H1 (cell line): ENCODE results near the gene ANXA4. TPM values are rescaled to one million over a fixed set of nuclear protein-coding genes. Genes with fewer than 3 reads are reported as not detected.

ENCODE experiments used
- CTCF ChIA-PET: fragments of 300-600 bp; sonication (Branson Sonifier 250); formaldehyde crosslinking; loops from one replicate; lab custom pipeline; 2021; ENCODE audit not compliant: partially characterized antibody; lab: Charles Lee
- POLR2A ChIA-PET: fragments of 300-600 bp; sonication (Branson Sonifier 250); formaldehyde crosslinking; loops from one replicate; lab custom pipeline; 2021; ENCODE audit warnings: inconsistent platforms; ENCODE audit not compliant: partially characterized antibody; lab: Charles Lee
- DNase-seq, 2 experiments: peaks; one replicate each; pipeline versions ENCODE4 v3.0.0 to v3.0.0-alpha.2; 2010 to 2022; ENCODE audit warnings: low spot score in 2 of 2, low read depth in 1 of 2, mixed read lengths in 1 of 2
- FAIRE-seq: peaks from 2 replicates; lab custom pipeline; 2011; peaks lifted over from hg19 to GRCh38; lab: Jason Lieb, UNC
- H2AFZ ChIP-seq: 2 replicates; pipeline ENCODE4 v1.8.1; 2012; ENCODE audit warnings: low read length, inconsistent platforms
- H2AK5ac ChIP-seq: 2 replicates; pipeline ENCODE4 v1.6.1; 2013; ENCODE audit warnings: low read depth, low read length
- H2BK120ac ChIP-seq: replicated peaks from 2 replicates; pipeline ENCODE3; 2013; ENCODE audit warnings: low read depth, low read length, inconsistent platforms
- H2BK12ac ChIP-seq: 2 replicates; pipeline ENCODE4 v1.6.1; 2013; ENCODE audit warnings: low read depth, low read length
- H2BK15ac ChIP-seq: 2 replicates; pipeline ENCODE4 v1.6.1; 2013; ENCODE audit warnings: low read length
- H2BK20ac ChIP-seq: 2 replicates; pipeline ENCODE4 v1.6.1; 2013; ENCODE audit warnings: low read length
- H2BK5ac ChIP-seq: 2 replicates; pipeline ENCODE4 v1.6.1; 2013; ENCODE audit warnings: low read depth, low read length
- H3K14ac ChIP-seq: 2 replicates; pipeline ENCODE4 v1.6.1; 2013; ENCODE audit warnings: inconsistent platforms; ENCODE audit not compliant: insufficient read length
- H3K18ac ChIP-seq: 2 replicates; pipeline ENCODE4 v1.6.1; 2013; ENCODE audit warnings: low read length; ENCODE audit errors: extremely low read depth
- H3K23ac ChIP-seq: 2 replicates; pipeline ENCODE4 v1.6.1; 2013; ENCODE audit warnings: inconsistent platforms; ENCODE audit not compliant: insufficient read length
- H3K23me2 ChIP-seq: 2 replicates; pipeline ENCODE4 v1.6.1; 2013; ENCODE audit warnings: low read depth, low read length
- H3K27ac ChIP-seq: 2 replicates; pipeline ENCODE4 v1.6.1; 2011; ENCODE audit warnings: low read depth, low read length, inconsistent platforms
- H3K27me3 ChIP-seq, 4 experiments: replicated peaks in 1 of 4; 1 replicate in 1 of 4; 2 replicates in 3 of 4; pipeline versions ENCODE4 v1.6.1 to v1.8.1; 2011 to 2013; ENCODE audit warnings: low read length in 3 of 4, mild to moderate bottlenecking in 3 of 4, inconsistent platforms in 2 of 4, mixed read lengths in 2 of 4, moderate library complexity in 1 of 4; ENCODE audit not compliant: control insufficient read depth in 3 of 4, insufficient read depth in 3 of 4; ENCODE audit errors: extremely low read depth in 1 of 4
- H3K36me3 ChIP-seq, 4 experiments: 2 replicates each; pipeline versions ENCODE4 v1.6.1 to v1.8.1; 2011 to 2013; ENCODE audit warnings: mild to moderate bottlenecking in 4 of 4, low read length in 3 of 4, moderate library complexity in 2 of 4, control low read depth in 1 of 4, inconsistent platforms in 1 of 4; ENCODE audit not compliant: insufficient read depth in 4 of 4, control insufficient read depth in 2 of 4
- H3K4ac ChIP-seq: replicated peaks from 2 replicates; pipeline ENCODE3; 2013; ENCODE audit warnings: low read length, low read depth, mixed read lengths, inconsistent platforms; ENCODE audit not compliant: insufficient read length
- H3K4me1 ChIP-seq, 4 experiments: replicated peaks in 1 of 4; 1 replicate in 1 of 4; 2 replicates in 3 of 4; pipeline versions ENCODE4 v1.6.1 to v1.8.1; 2011 to 2013; ENCODE audit warnings: low read length in 3 of 4, inconsistent platforms in 2 of 4, mixed read lengths in 1 of 4; ENCODE audit not compliant: insufficient read depth in 4 of 4, control insufficient read depth in 3 of 4
- H3K4me2 ChIP-seq, 2 experiments: 2 replicates each; pipeline versions ENCODE4 v1.6.1 to v1.8.1; 2011 to 2013; ENCODE audit warnings: low read depth in 2 of 2, low read length in 2 of 2, control low read depth in 1 of 2, inconsistent platforms in 1 of 2, mild to moderate bottlenecking in 1 of 2; ENCODE audit not compliant: insufficient read depth in 1 of 2
- H3K4me3 ChIP-seq, 4 experiments: fragments of 200-600, 300-600 bp in 1 of 4; sonication (generic), shearing (Covaris generic), sonication (Bioruptor Twin) in 1 of 4; 2 replicates each; pipeline versions ENCODE4 v1.5.1 to v1.8.1; 2011 to 2016; ENCODE audit warnings: low read length in 4 of 4, low read depth in 3 of 4, control low read depth in 2 of 4, inconsistent platforms in 2 of 4, mild to moderate bottlenecking in 2 of 4, mixed read lengths in 1 of 4, moderate library complexity in 1 of 4; ENCODE audit not compliant: insufficient read depth in 2 of 4; ENCODE audit errors: extremely low read depth in 1 of 4
- H3K56ac ChIP-seq: replicated peaks from 2 replicates; pipeline ENCODE3; 2013; ENCODE audit warnings: low read depth, mild to moderate bottlenecking, mixed read lengths, low read length, inconsistent platforms; ENCODE audit not compliant: insufficient read length
- H3K79me1 ChIP-seq: 2 replicates; pipeline ENCODE4 v1.6.1; 2013; ENCODE audit warnings: low read depth, low read length, control low read depth
- H3K79me2 ChIP-seq, 2 experiments: 2 replicates each; pipeline versions ENCODE4 v1.6.1 to v1.8.1; 2012 to 2013; ENCODE audit warnings: low read length in 2 of 2, mild to moderate bottlenecking in 2 of 2, inconsistent platforms in 1 of 2; ENCODE audit not compliant: insufficient read depth in 2 of 2, control insufficient read depth in 1 of 2
- H3K9ac ChIP-seq, 4 experiments: replicated peaks in 1 of 4; 1 replicate in 1 of 4; 2 replicates in 3 of 4; pipeline versions ENCODE4 v1.6.1 to v1.8.1; 2011 to 2013; ENCODE audit warnings: low read depth in 3 of 4, low read length in 3 of 4, control low read depth in 2 of 4, mild to moderate bottlenecking in 2 of 4, moderate library complexity in 2 of 4, inconsistent platforms in 1 of 4; ENCODE audit errors: extremely low read depth in 1 of 4
- H3K9me3 ChIP-seq, 2 experiments: 2 replicates each; pipeline versions ENCODE4 v1.6.1 to v1.8.1; 2012 to 2013; ENCODE audit warnings: mild to moderate bottlenecking in 2 of 2, moderate library complexity in 2 of 2, control low read depth in 1 of 2, inconsistent platforms in 1 of 2, low read depth in 1 of 2, low read length in 1 of 2, mixed read lengths in 1 of 2; ENCODE audit not compliant: insufficient read depth in 2 of 2
- H4K20me1 ChIP-seq, 2 experiments: replicated peaks in 1 of 2; 2 replicates each; pipeline versions ENCODE3 to v1.8.1; 2011 to 2013; ENCODE audit warnings: inconsistent platforms in 2 of 2, low read length in 2 of 2, mild to moderate bottlenecking in 1 of 2; ENCODE audit not compliant: insufficient read depth in 2 of 2, control insufficient read depth in 1 of 2
- H4K5ac ChIP-seq: 2 replicates; pipeline ENCODE4 v1.6.1; 2013; ENCODE audit warnings: low read length, low read depth, mixed read lengths, inconsistent platforms; ENCODE audit not compliant: insufficient read length
- H4K8ac ChIP-seq: 2 replicates; pipeline ENCODE4 v1.8.0; 2013; ENCODE audit warnings: mild to moderate bottlenecking, moderate library complexity, low read length, inconsistent platforms; ENCODE audit not compliant: insufficient read depth; ENCODE audit errors: extremely low read depth
- H4K91ac ChIP-seq: replicated peaks from 2 replicates; pipeline ENCODE3; 2013; ENCODE audit warnings: low read length, mixed read lengths, inconsistent platforms; ENCODE audit not compliant: insufficient read length
- BACH1 ChIP-seq: IDR thresholded peaks from 2 replicates; pipeline ENCODE4 v1.6.1; 2012; ENCODE audit warnings: low read length, improper control_type of control experiment
- EGR1 ChIP-seq: IDR thresholded peaks from 2 replicates; pipeline ENCODE4 v1.6.1; 2011; ENCODE audit warnings: low read depth, low read length, borderline replicate concordance
- JUND ChIP-seq: IDR thresholded peaks from 2 replicates; pipeline ENCODE4 v1.6.1; 2011; ENCODE audit warnings: mild to moderate bottlenecking, improper control_type of control experiment, low read length
- KDM4A ChIP-seq: IDR thresholded peaks from one replicate; pipeline ENCODE4 v1.7.1; 2012; ENCODE audit warnings: low read depth, mild to moderate bottlenecking, moderate library complexity, low read length, inconsistent platforms; ENCODE audit not compliant: severe bottlenecking
- NANOG ChIP-seq: IDR thresholded peaks from 2 replicates; pipeline ENCODE4 v1.6.1; 2011; ENCODE audit warnings: low read length, low read depth, mild to moderate bottlenecking, inconsistent platforms; ENCODE audit not compliant: insufficient read depth, poor library complexity, severe bottlenecking
- POU5F1 ChIP-seq: IDR thresholded peaks from 2 replicates; pipeline ENCODE4 v1.6.1; 2011; ENCODE audit warnings: low read depth, mild to moderate bottlenecking, low read length, moderate library complexity
- RXRA ChIP-seq: IDR thresholded peaks from 2 replicates; pipeline ENCODE4 v1.6.1; 2011; ENCODE audit warnings: low read depth, mild to moderate bottlenecking, low read length, moderate library complexity; ENCODE audit not compliant: insufficient read depth
- SUZ12 ChIP-seq: fragments of 200-600 bp; sonication (generic); IDR thresholded peaks from 2 replicates; pipeline ENCODE4 v1.6.1; 2012; ENCODE audit warnings: mild to moderate bottlenecking, inconsistent platforms, low read length, moderate library complexity, mixed read lengths
- TBP ChIP-seq: IDR thresholded peaks from 2 replicates; pipeline ENCODE4 v1.6.1; 2011; ENCODE audit warnings: low read depth, low read length, improper control_type of control experiment
- ZNF274 ChIP-seq: IDR thresholded peaks from 2 replicates; pipeline ENCODE4 v1.7.0; 2012; ENCODE audit warnings: low read length, borderline replicate concordance; ENCODE audit errors: extremely low read depth
- WGBS, 2 experiments: shearing (Covaris generic) in 1 of 2; methylation state at CpG; one replicate each; pipeline versions ENCODE4 v1.1.6 to v1.1.7; 2013 to 2015; ENCODE audit warnings: low lambda C conversion rate in 2 of 2, mixed read lengths in 2 of 2, inconsistent platforms in 1 of 2, low coverage in 1 of 2, missing lambda C conversion rate in 1 of 2; ENCODE audit not compliant: insufficient replicate concordance in 2 of 2, insufficient coverage in 1 of 2, insufficient read length in 1 of 2; ENCODE audit errors: extremely low coverage in 1 of 2, missing lambda C conversion rate in 1 of 2; 5-methylcytosine and 5-hydroxymethylcytosine counted together
- polyA plus RNA-seq, 7 experiments: library from polyadenylated mRNA; depleted of rRNA in 3 of 7; stranded (reverse) in 5 of 7; unstranded in 2 of 7; fragments of >200 nt in 5 of 7; fragments of 200-250 nt in 2 of 7; gene quantifications; 1 replicate in 5 of 7; 2 replicates in 1 of 7; 4 replicates in 1 of 7; pipeline versions ENCODE4 v1.2.1 to v1.2.3, GENCODE V29; 2011 to 2013; ENCODE audit warnings: missing spikeins in 2 of 7, mixed read lengths in 2 of 7
- total RNA-seq: library from RNA; stranded (reverse); fragmentation: NEBNext Ultra II Directional; extraction: Animal tissue kit (Norgen Biotek cat#: 25700); gene quantifications from 2 replicates; pipeline ENCODE4 v1.2.1, GENCODE V29; 2021

ANXA4 gene
- total and polyA plus RNA-seq, 2 of the 8 experiments (the other 6 are each of a cell fraction or from before 2014, with no cell fraction given): 9.4 to 17.6 TPM

- TF ChIP-seq BACH1: no peak
- no peak for TF ChIP-seq ZNF274
- TF ChIP-seq EGR1: no peak
- TF ChIP-seq RXRA: no peak
- no peak for TF ChIP-seq NANOG
- TF ChIP-seq POU5F1: no peak
- TF ChIP-seq TBP: no peak
- no peak for TF ChIP-seq JUND
- TF ChIP-seq KDM4A: no peak
- no peak for TF ChIP-seq SUZ12
- H3K4me2 ChIP-seq: peak overlapping the region; percentile 47 to 58; a peak in 2 of 4 replicates
- peaks cover 2 to 26% (median 13%) of the 10 kb centered on the region in 4 experiments for H3K4me1 ChIP-seq
- H2BK20ac ChIP-seq: no peak overlapping the region
- no peak overlapping the region for H2BK15ac ChIP-seq
- H4K91ac ChIP-seq: no peak overlapping the region
- H3K14ac ChIP-seq: no peak overlapping the region
- no peaks in the 10 kb centered on the region for H3K79me2 ChIP-seq
- H3K36me3 ChIP-seq: no peaks in the 10 kb centered on the region
- no peaks in the 10 kb centered on the region for H3K23me2 ChIP-seq
- ChIA-PET CTCF (interaction anchor here (0.5 to 3.9 kb wide), 5 partner anchors 24 to 214 kb away, joined by 3 to 16 read pairs (median 4); no protein-coding TSS in a partner anchor), POLR2A (interaction anchor here (0.8 to 1.6 kb wide), 3 partner anchors 11 to 53 kb away, joined by 3 to 9 read pairs (median 3); no protein-coding TSS in a partner anchor)
- no peak overlapping the region for H4K5ac ChIP-seq
- no peaks in the 10 kb centered on the region for H3K9me3 ChIP-seq
- H2BK5ac ChIP-seq: no peak overlapping the region
- no peak overlapping the region for H2BK120ac ChIP-seq
- H3K18ac ChIP-seq: no peak overlapping the region
- H2AK5ac ChIP-seq: no peak overlapping the region
- no peak overlapping the region for H3K23ac ChIP-seq
- no peak overlapping the region for H4K8ac ChIP-seq
- no peaks in the 10 kb centered on the region for H3K79me1 ChIP-seq
- no peak for FAIRE-seq
- H3K9ac ChIP-seq: no peak overlapping the region
- 59% methylated on average over 4 of the region's 4 CpGs; no CpG with 5 or more reads in 1 of the 2 experiments for WGBS, 2 experiments
- no peak overlapping the region for H2AFZ ChIP-seq
- H3K4me3 ChIP-seq: peak overlapping the region in 1 of 4 experiments; percentile 18; a peak in 1 of 8 replicates
- no peak for DNase-seq
- no peak overlapping the region for H3K56ac ChIP-seq
- no peak overlapping the region for H3K4ac ChIP-seq
- H2BK12ac ChIP-seq: peak overlapping the region; percentile 23; the same call in 1 of the 2 replicates
- peak overlapping the region; percentile 74 for H3K27ac ChIP-seq
- H4K20me1 ChIP-seq: no peaks in the 10 kb centered on the region
- no peaks in the 10 kb centered on the region for H3K27me3 ChIP-seq
These were observed 35.8 kb downstream of the ANXA4 start for GRCh38 chr2:69777786-69778105.
